IMR-90 (cell line): ENCODE data around the gene ZNF439. TPM values are rescaled to one million over a fixed set of nuclear protein-coding genes. Genes with fewer than 3 reads are reported as not detected.

Experiments used
- ATAC-seq: fragments of 200-7000 bp; cut with Tn5 transposase; 2 replicates; pipeline ENCODE4 v1.9.1; 2020; ENCODE audit warnings: low read depth, mild to moderate bottlenecking, moderate library complexity
- BruUV-seq: library from RNA; stranded (reverse); fragments of 400-500 nt; replicated peaks from 2 replicates; lab custom pipeline; 2021; lab: Mats Ljungman, UMichigan
- CTCF ChIA-PET: fragments of 300-600 bp; formaldehyde crosslinking; extraction: SDS; loops from one replicate; lab custom pipeline; 2021; ENCODE audit warnings: antibody characterized with exemption; lab: Yijun Ruan, JAX
- POLR2A ChIA-PET: fragments of 300-600 bp; sonication (Branson Sonifier 250); formaldehyde crosslinking; loops from one replicate; lab custom pipeline; 2022; ENCODE audit warnings: antibody characterized with exemption; ENCODE audit not compliant: unreplicated experiment; lab: Charles Lee
- DNase-seq: peaks from one replicate; pipeline ENCODE4 v3.0.0; 2013
- H2AFZ ChIP-seq: replicated peaks from 2 replicates; pipeline ENCODE3; 2013; ENCODE audit warnings: low read length, mild to moderate bottlenecking; ENCODE audit not compliant: poor library complexity
- H2AK5ac ChIP-seq: 2 replicates; pipeline ENCODE4 v1.6.1; 2013; ENCODE audit warnings: low read depth, low read length, inconsistent platforms
- H2AK9ac ChIP-seq: replicated peaks from 2 replicates; pipeline ENCODE3; 2013; ENCODE audit warnings: mild to moderate bottlenecking, low read depth, low read length, moderate library complexity; ENCODE audit not compliant: poor library complexity
- H2BK120ac ChIP-seq: 2 replicates; pipeline ENCODE4 v1.6.1; 2013; ENCODE audit warnings: low read depth, low read length, inconsistent platforms
- H2BK15ac ChIP-seq: 3 replicates; pipeline ENCODE4 v1.6.1; 2013; ENCODE audit warnings: low read depth, low read length, inconsistent platforms
- H2BK20ac ChIP-seq: 2 replicates; pipeline ENCODE4 v1.6.1; 2013; ENCODE audit warnings: low read depth, mild to moderate bottlenecking, inconsistent platforms, low read length, moderate library complexity
- H2BK5ac ChIP-seq: 2 replicates; pipeline ENCODE4 v1.6.1; 2013; ENCODE audit warnings: mild to moderate bottlenecking, low read depth, low read length, inconsistent platforms; ENCODE audit not compliant: poor library complexity, severe bottlenecking
- H3K14ac ChIP-seq: replicated peaks from 2 replicates; pipeline ENCODE4 v1.6.1; 2013; ENCODE audit warnings: low read depth, low read length, inconsistent platforms
- H3K18ac ChIP-seq: 2 replicates; pipeline ENCODE4 v1.6.1; 2013; ENCODE audit warnings: low read depth, low read length, control low read depth
- H3K23ac ChIP-seq: 2 replicates; pipeline ENCODE4 v1.6.1; 2013; ENCODE audit warnings: low read depth, low read length, inconsistent platforms
- H3K27ac ChIP-seq: 2 replicates; pipeline ENCODE4 v1.5.1; 2013; ENCODE audit warnings: mild to moderate bottlenecking, control low read depth, low read length; ENCODE audit not compliant: insufficient read depth
- H3K27me3 ChIP-seq: 2 replicates; pipeline ENCODE4 v1.6.1; 2013; ENCODE audit warnings: low read length; ENCODE audit not compliant: control insufficient read depth, insufficient read depth
- H3K36me3 ChIP-seq: 2 replicates; pipeline ENCODE4 v1.6.1; 2013; ENCODE audit warnings: low read length, mixed read lengths; ENCODE audit not compliant: control insufficient read depth, insufficient read depth
- H3K4ac ChIP-seq: 2 replicates; pipeline ENCODE4 v1.6.1; 2013; ENCODE audit warnings: low read depth, low read length, inconsistent platforms
- H3K4me1 ChIP-seq: 2 replicates; pipeline ENCODE4 v1.6.1; 2013; ENCODE audit warnings: low read length, mixed read lengths; ENCODE audit not compliant: control insufficient read depth, insufficient read depth
- H3K4me2 ChIP-seq: 2 replicates; pipeline ENCODE4 v1.6.1; 2013; ENCODE audit warnings: low read depth, mild to moderate bottlenecking, control low read depth, low read length, moderate library complexity
- H3K4me3 ChIP-seq: 2 replicates; pipeline ENCODE4 v1.5.1; 2013; ENCODE audit warnings: low read depth, mild to moderate bottlenecking, control low read depth, low read length, moderate library complexity; ENCODE audit not compliant: insufficient read depth
- H3K56ac ChIP-seq: 2 replicates; pipeline ENCODE4 v1.6.1; 2013; ENCODE audit warnings: low read length, inconsistent platforms; ENCODE audit not compliant: insufficient read depth; ENCODE audit errors: extremely low read depth
- H3K79me1 ChIP-seq, 2 experiments: 2 replicates each; pipeline ENCODE4 v1.6.1; 2013; ENCODE audit warnings: low read length in 2 of 2, inconsistent platforms in 1 of 2, low read depth in 1 of 2
- H3K9ac ChIP-seq: 2 replicates; pipeline ENCODE4 v1.6.1; 2013; ENCODE audit warnings: low read depth, low read length, control low read depth
- H3K9me1 ChIP-seq: 2 replicates; pipeline ENCODE4 v1.6.1; 2013; ENCODE audit warnings: low read length, inconsistent platforms; ENCODE audit not compliant: insufficient read depth
- H3K9me3 ChIP-seq: 2 replicates; pipeline ENCODE4 v1.6.1; 2013; ENCODE audit warnings: low read length; ENCODE audit not compliant: control insufficient read depth, insufficient read depth
- H4K20me1 ChIP-seq: 2 replicates; pipeline ENCODE4 v1.6.1; 2013; ENCODE audit warnings: low read length, inconsistent platforms; ENCODE audit not compliant: insufficient read depth
- H4K5ac ChIP-seq: 2 replicates; pipeline ENCODE4 v1.6.1; 2013; ENCODE audit warnings: mild to moderate bottlenecking, low read depth, low read length, control low read depth
- H4K8ac ChIP-seq, 2 experiments: 2 replicates each; pipeline ENCODE4 v1.6.1; 2013; ENCODE audit warnings: low read depth in 2 of 2, low read length in 2 of 2, control low read depth in 1 of 2, inconsistent platforms in 1 of 2
- H4K91ac ChIP-seq: 2 replicates; pipeline ENCODE4 v1.6.1; 2013; ENCODE audit warnings: low read depth, low read length, inconsistent platforms; ENCODE audit not compliant: insufficient read depth
- CEBPB ChIP-seq: IDR thresholded peaks from 2 replicates; pipeline ENCODE4 v1.6.1; 2012; ENCODE audit warnings: low read depth, low read length, improper control_type of control experiment
- MAFK ChIP-seq: IDR thresholded peaks from 2 replicates; pipeline ENCODE4 v1.6.1; 2012; ENCODE audit warnings: low read depth, low read length, improper control_type of control experiment
- MXI1 ChIP-seq: IDR thresholded peaks from 2 replicates; pipeline ENCODE4 v1.6.1; 2012; ENCODE audit warnings: low read depth, mild to moderate bottlenecking, low read length, moderate library complexity, borderline replicate concordance
- NFE2L2 ChIP-seq: fragments of 150-350 bp; IDR thresholded peaks from 2 replicates; pipeline ENCODE4 v1.6.1; 2016; ENCODE audit warnings: low read depth, mild to moderate bottlenecking, low read length
- RAD21 ChIP-seq: IDR thresholded peaks from 2 replicates; pipeline ENCODE4 v1.6.1; 2012; ENCODE audit warnings: low read length, improper control_type of control experiment
- RFX5 ChIP-seq: IDR thresholded peaks from 2 replicates; pipeline ENCODE4 v1.8.0; 2012; ENCODE audit warnings: low read depth, mild to moderate bottlenecking, low read length, moderate library complexity
- SMC3 ChIP-seq: fragments of 150-350 bp; IDR thresholded peaks from 2 replicates; pipeline ENCODE4 v1.6.1; 2016; ENCODE audit warnings: low read depth, mild to moderate bottlenecking, antibody characterized with exemption, low read length, moderate library complexity
- WGBS, 2 experiments: methylation state at CpG; one replicate each; pipeline versions ENCODE4 v1.1.5 to v1.1.7; 2013; ENCODE audit warnings: missing lambda C conversion rate in 2 of 2; ENCODE audit not compliant: insufficient read length in 1 of 2; ENCODE audit errors: extremely low coverage in 2 of 2; 5-methylcytosine and 5-hydroxymethylcytosine counted together
- dilution Hi-C: fragments of 300-500 bp; cut with HindIII; formaldehyde crosslinking; loops from one replicate; pipeline ENCODE4 v1.14.3; 2018; ENCODE audit warnings: low sequenced_read_pairs; ENCODE audit not compliant: unreplicated experiment
- in situ Hi-C: fragments of 300-500 bp; cut with MboI; formaldehyde crosslinking; loops from 3 replicates; pipeline ENCODE4 v1.14.3; 2019; ENCODE audit warnings: low sequenced_read_pairs, inconsistent platforms, mixed read lengths
- intact Hi-C: fragments of 100-400 bp; cut with micrococcal nuclease; formaldehyde crosslinking; loops from 2 replicates; pipeline ENCODE4 v1.10.0; 2022
- polyA plus RNA-seq, 3 experiments: library from polyadenylated mRNA; depleted of rRNA; stranded (reverse); fragments of >200 nt; gene quantifications; 2 replicates each; pipeline ENCODE4 v1.2.3, GENCODE V29; 2012; ENCODE audit warnings: low replicate concordance in 1 of 3
- total RNA-seq: library from RNA; depleted of rRNA; stranded (reverse); fragments of >200 nt; gene quantifications from 2 replicates; pipeline ENCODE4 v1.2.3, GENCODE V29; 2012

The ZNF439 gene
- total and polyA plus RNA-seq, 2 of the 4 experiments (the other 2 are of a cell fraction), result 4.8 to 8.4 TPM

DNA sequence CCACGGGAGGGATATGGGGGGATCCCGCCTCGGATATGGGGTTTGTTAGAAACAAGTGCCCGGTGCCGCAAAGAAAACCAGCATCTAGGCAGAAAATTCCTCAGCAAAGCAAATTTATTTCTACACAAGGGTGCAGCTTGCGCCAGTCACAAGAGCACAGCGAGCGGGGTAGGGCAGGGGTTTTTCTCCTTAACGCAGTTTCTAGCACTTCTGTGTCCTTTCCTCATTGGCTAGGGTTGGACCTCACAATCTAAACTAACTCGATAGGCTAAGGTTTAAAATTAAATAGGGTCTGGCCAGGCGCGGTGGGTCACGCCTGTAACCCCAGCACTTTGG, 33.9 kb upstream of the ZNF439 start:
- H2AK9ac ChIP-seq, result peak overlapping the region; percentile 60
- in situ Hi-C loops (no loop called here), intact Hi-C loops (loop anchor here (1.0 to 5.0 kb wide), 2 partner anchors 48 to 142 kb away; partner anchors contain the start of gene ZNF441), dilution Hi-C loops (no loop called here)
- no peaks in the 10 kb centered on the region for H3K4me1 ChIP-seq
- H4K5ac ChIP-seq, result no peak overlapping the region
- H3K14ac ChIP-seq, result peak overlapping the region; percentile 60; the same call in 1 of the 2 replicates
- H3K56ac ChIP-seq, result no peak overlapping the region
- peak overlapping the region; percentile 86 for H3K4me3 ChIP-seq
- H3K27me3 ChIP-seq, result no peaks in the 10 kb centered on the region
- H3K9ac ChIP-seq, result peak overlapping the region; percentile 90
- no peak overlapping the region for H4K91ac ChIP-seq
- H2BK120ac ChIP-seq, result no peak overlapping the region
- H3K4me2 ChIP-seq, result peak overlapping the region; percentile 77
- no peak overlapping the region for H4K8ac ChIP-seq
- no peaks in the 10 kb centered on the region for H3K9me1 ChIP-seq
- TF ChIP-seq NFE2L2 (no peak), CEBPB (no peak), RFX5 (no peak), MXI1 (no peak), SMC3 (no peak), RAD21 (no peak), MAFK (no peak)
- no peak overlapping the region for H3K18ac ChIP-seq
- peaks cover 4% of the 10 kb centered on the region; the same call in 1 of the 2 replicates for H3K36me3 ChIP-seq
- peaks cover 3 to 16% of the 10 kb centered on the region in 2 experiments; a peak in 3 of 4 replicates for H3K79me1 ChIP-seq
- H2BK15ac ChIP-seq, result no peak overlapping the region
- H2BK20ac ChIP-seq, result no peak overlapping the region
- H3K4ac ChIP-seq, result no peak overlapping the region
- CTCF ChIA-PET, result no interaction called here
- peak overlapping the region; percentile 89; the same call in 1 of the 2 replicates for H3K27ac ChIP-seq
- no peak overlapping the region for H2BK5ac ChIP-seq
- peak; percentile 29 for DNase-seq
- H2AFZ ChIP-seq, result peak overlapping the region; percentile 99
- WGBS, 2 experiments, result no CpG with 5 or more reads among the region's 13 CpGs
- peak; percentile 8 for ATAC-seq
- POLR2A ChIA-PET, result no interaction called here
- BruUV-seq, result no TSS peak
- no peak overlapping the region for H2AK5ac ChIP-seq
- H4K20me1 ChIP-seq, result no peaks in the 10 kb centered on the region
- no peak overlapping the region for H3K23ac ChIP-seq
- H3K9me3 ChIP-seq, result peaks cover 2% of the 10 kb centered on the region; the same call in 1 of the 2 replicates
